Measurements from ENCODE around the gene HIGD1B. TPM values are rescaled to one million over a fixed set of nuclear protein-coding genes. Genes with fewer than 3 reads are reported as not detected.

Gene HIGD1B
- total and polyA plus RNA-seq, 2 of the 4 experiments (the other 2 are of a cell fraction): not detected

GRCh38 chr17:44887971-44888954 is 40.6 kb downstream of the HIGD1B start:
- WGBS, 2 experiments (ENCODE audit: extremely low coverage in 2 of 2, insufficient read length in 1 of 2): 100% methylated on average over 5 of the region's 10 CpGs; no CpG with 5 or more reads in 1 of the 2 experiments
- H2BK20ac ChIP-seq (ENCODE audit: low read depth, low read length): no peak overlapping the region
- no peak for TF ChIP-seq CTCF (conservative IDR thresholded peaks at IDR 0.05; ENCODE audit: low read depth, low read length)
- TF ChIP-seq CEBPB (IDR thresholded peaks at IDR 0.05; ENCODE audit: low read depth, low read length): no peak
- no peak for TF ChIP-seq RCOR1 (IDR thresholded peaks at IDR 0.05; ENCODE audit: insufficient replicate concordance, low read length)
- TF ChIP-seq MAZ (IDR thresholded peaks at IDR 0.05; ENCODE audit: borderline replicate concordance, low read depth, low read length): no peak
- no peak for TF ChIP-seq MAFK (IDR thresholded peaks at IDR 0.05; ENCODE audit: low read depth, low read length)
- no peak for TF ChIP-seq POLR2A (IDR thresholded peaks at IDR 0.05; ENCODE audit: low read depth, low read length)
- TF ChIP-seq MXI1 (IDR thresholded peaks at IDR 0.05; ENCODE audit: borderline replicate concordance, low read depth, low read length): no peak
- no peak for TF ChIP-seq SMC3 (IDR thresholded peaks at IDR 0.05; ENCODE audit: low read depth, low read length)
- no peak for TF ChIP-seq USF2 (IDR thresholded peaks at IDR 0.05; ENCODE audit: low read depth, low read length)
- no peak for TF ChIP-seq BHLHE40 (IDR thresholded peaks at IDR 0.05; ENCODE audit: low read depth, low read length)
- TF ChIP-seq FOS (IDR thresholded peaks at IDR 0.05; ENCODE audit: low read depth, low read length): no peak
- TF ChIP-seq CHD1 (IDR thresholded peaks at IDR 0.05; ENCODE audit: low read depth, low read length): no peak
- no peak for TF ChIP-seq ELK1 (IDR thresholded peaks at IDR 0.05; ENCODE audit: borderline replicate concordance, low read depth, low read length)
- no peak for TF ChIP-seq NFE2L2 (IDR thresholded peaks at IDR 0.05; ENCODE audit: low read depth, low read length)

More at GRCh38 chr17:44887971-44888954, 40.6 kb downstream of the HIGD1B start:
- H2AK5ac ChIP-seq (ENCODE audit: low read depth, low read length): no peak overlapping the region
- H2BK15ac ChIP-seq (ENCODE audit: low read depth, low read length): no peak overlapping the region; the same call in 2 of the 3 replicates
- H3K14ac ChIP-seq (replicated peaks; ENCODE audit: low read depth, low read length): no peak overlapping the region
- no peak overlapping the region for H4K5ac ChIP-seq (ENCODE audit: low read depth, low read length)
- H3K27ac ChIP-seq (ENCODE audit: insufficient read depth, low read length): no peak overlapping the region
- H3K4me2 ChIP-seq (ENCODE audit: low read depth, low read length): no peak overlapping the region
- ATAC-seq (ENCODE audit: low read depth): no peak
- no peak overlapping the region for H2AFZ ChIP-seq (replicated peaks; ENCODE audit: low read length, poor library complexity)
- H2BK5ac ChIP-seq (ENCODE audit: low read depth, low read length, poor library complexity, severe bottlenecking): no peak overlapping the region
- no peak overlapping the region for H3K18ac ChIP-seq (ENCODE audit: low read depth, low read length)
- peaks cover 28% of the 10 kb centered on the region for H4K20me1 ChIP-seq (ENCODE audit: insufficient read depth, low read length)
- H2BK120ac ChIP-seq (ENCODE audit: low read depth, low read length): no peak overlapping the region
- dilution Hi-C loops (cut with HindIII; ENCODE audit: low sequenced_read_pairs, unreplicated experiment) (no loop called here), intact Hi-C loops (cut with micrococcal nuclease) (no loop called here), in situ Hi-C loops (cut with MboI; ENCODE audit: low sequenced_read_pairs) (no loop called here)
- H3K4me1 ChIP-seq (ENCODE audit: control insufficient read depth, insufficient read depth, low read length): no peaks in the 10 kb centered on the region
- H3K9ac ChIP-seq (ENCODE audit: low read depth, low read length): no peak overlapping the region
- H3K4me3 ChIP-seq (ENCODE audit: insufficient read depth, low read depth, low read length): no peak overlapping the region
- ChIA-PET POLR2A (ENCODE audit: unreplicated experiment) (interaction anchor here (0.5 kb wide), 1 partner anchor 41 kb away, joined by 3 read pairs; the partner anchor contains the start of gene HIGD1B), CTCF (no interaction called here)
- no peak overlapping the region for H2AK9ac ChIP-seq (replicated peaks; ENCODE audit: low read depth, low read length, poor library complexity)
- H4K91ac ChIP-seq (ENCODE audit: insufficient read depth, low read depth, low read length): no peak overlapping the region
- peaks cover 15 to 46% of the 10 kb centered on the region in 2 experiments for H3K79me1 ChIP-seq (ENCODE audit: low read depth in 1 of 2, low read length in 2 of 2)
- no peaks in the 10 kb centered on the region for H3K27me3 ChIP-seq (ENCODE audit: control insufficient read depth, insufficient read depth, low read length)
- H3K9me3 ChIP-seq (ENCODE audit: control insufficient read depth, insufficient read depth, low read length): no peaks in the 10 kb centered on the region
- H3K23ac ChIP-seq (ENCODE audit: low read depth, low read length): no peak overlapping the region
- H4K8ac ChIP-seq (ENCODE audit: low read depth in 2 of 2, low read length in 2 of 2): no peak overlapping the region
- peaks cover 34% of the 10 kb centered on the region for H3K36me3 ChIP-seq (ENCODE audit: control insufficient read depth, insufficient read depth, low read length)
- no TSS peak for BruUV-seq (replicated peaks)
- peaks cover 11% of the 10 kb centered on the region for H3K9me1 ChIP-seq (ENCODE audit: insufficient read depth, low read length)
- DNase-seq: no peak
- no peak overlapping the region for H3K56ac ChIP-seq (ENCODE audit: extremely low read depth, insufficient read depth, low read length)
- no peak overlapping the region for H3K4ac ChIP-seq (ENCODE audit: low read depth, low read length)

Measured in IMR-90 (cell line).